ENCODE measurements around the gene TECPR2. TPM values are rescaled to one million over a fixed set of nuclear protein-coding genes. Genes with fewer than 3 reads are reported as not detected.

TECPR2 gene
- total and polyA plus RNA-seq, 2 of the 13 experiments (the other 11 are each of a cell fraction or from before 2014, with no cell fraction given) = 3.5 to 5.7 TPM

DNA sequence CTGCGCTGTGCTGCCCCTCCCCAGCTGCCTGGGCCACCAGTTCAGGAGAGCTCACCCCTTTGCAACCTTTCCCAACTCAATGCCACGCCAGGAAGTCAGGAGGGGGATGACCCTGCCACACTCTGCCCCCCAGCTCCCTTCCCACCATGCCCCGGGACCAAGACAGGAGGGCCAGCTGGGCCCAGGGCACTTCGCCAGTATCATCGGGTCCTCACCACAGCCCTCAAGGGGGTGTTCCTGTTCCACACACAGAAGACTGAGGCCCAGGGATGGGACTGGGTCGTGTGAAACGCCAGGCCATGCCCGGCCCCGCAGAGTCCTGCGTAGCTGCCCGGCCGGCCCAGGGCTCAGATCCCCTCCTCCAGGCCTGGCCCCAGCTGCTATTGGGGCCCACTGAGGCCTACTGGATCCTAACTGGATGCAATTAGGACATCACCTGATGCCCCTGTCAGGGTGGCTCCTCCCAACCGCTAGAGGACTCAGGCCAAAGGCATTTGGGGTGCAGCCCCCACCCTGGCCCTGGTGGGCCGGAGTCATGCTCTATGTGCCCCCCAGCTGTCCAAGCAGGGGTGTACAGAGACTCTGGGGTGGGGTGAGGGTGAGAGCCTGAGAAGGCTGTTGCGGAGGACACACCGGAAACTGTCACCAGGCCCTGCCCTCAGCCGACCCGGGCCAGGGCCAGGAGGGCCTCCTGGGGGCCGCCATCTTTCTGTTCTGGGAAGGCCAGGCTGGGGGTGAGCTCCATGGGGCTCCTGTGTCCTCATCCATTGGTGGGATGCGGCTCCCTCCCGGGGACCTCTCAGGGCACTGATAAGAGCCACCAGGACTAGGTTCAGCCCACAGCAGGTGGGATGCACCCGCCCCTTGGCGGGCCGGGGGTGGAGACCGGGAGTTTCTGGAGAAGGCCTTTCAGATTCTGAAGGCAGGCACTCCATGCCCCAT is 176.1 kb downstream of the TECPR2 start (continued):
- no peak; the same call in 1 of the 2 replicates for TF ChIP-seq ZNF772 (CRISPR knock-in tag; IDR thresholded peaks at IDR 0.05)
- TF ChIP-seq RCOR2 (CRISPR knock-in tag; IDR thresholded peaks at IDR 0.05) = no peak; the same call in 1 of the 2 replicates
- no peak for TF ChIP-seq MAFG (CRISPR knock-in tag; IDR thresholded peaks at IDR 0.05)
- peak; percentile 64 for TF ChIP-seq AGO2 (optimal IDR thresholded peaks at IDR 0.05; ENCODE audit: low read depth, low read length)
- peak; percentile 87; the same call in 1 of the 2 replicates for TF ChIP-seq TFAP4 (IDR thresholded peaks at IDR 0.05; ENCODE audit: borderline replicate concordance, low read depth)
- TF ChIP-seq ZNF768 (CRISPR knock-in tag; IDR thresholded peaks at IDR 0.05) = no peak
- TF ChIP-seq MTF1 (CRISPR knock-in tag; IDR thresholded peaks at IDR 0.05) = peak; percentile 37; the same call in 1 of the 2 replicates
- no peak for TF ChIP-seq ZNF382 (CRISPR knock-in tag; IDR thresholded peaks at IDR 0.05; ENCODE audit: borderline replicate concordance)
- TF ChIP-seq ZNF780A (CRISPR knock-in tag; IDR thresholded peaks at IDR 0.05) = no peak
- TF ChIP-seq HOXA5 (CRISPR knock-in tag; IDR thresholded peaks at IDR 0.05) = peak; percentile 78
- no peak for TF ChIP-seq ZFP36L1 (CRISPR knock-in tag; IDR thresholded peaks at IDR 0.05)
- TF ChIP-seq HCFC1 (IDR thresholded peaks at IDR 0.05; ENCODE audit: low read depth, low read length) = peak; percentile 30; the same call in 1 of the 2 replicates
- 0 out of 2 replicates have a peak, but pooled peaks have one; percentile 63 for TF ChIP-seq ZNF234 (CRISPR knock-in tag; conservative IDR thresholded peaks at IDR 0.05)
- TF ChIP-seq, protein P1, sequence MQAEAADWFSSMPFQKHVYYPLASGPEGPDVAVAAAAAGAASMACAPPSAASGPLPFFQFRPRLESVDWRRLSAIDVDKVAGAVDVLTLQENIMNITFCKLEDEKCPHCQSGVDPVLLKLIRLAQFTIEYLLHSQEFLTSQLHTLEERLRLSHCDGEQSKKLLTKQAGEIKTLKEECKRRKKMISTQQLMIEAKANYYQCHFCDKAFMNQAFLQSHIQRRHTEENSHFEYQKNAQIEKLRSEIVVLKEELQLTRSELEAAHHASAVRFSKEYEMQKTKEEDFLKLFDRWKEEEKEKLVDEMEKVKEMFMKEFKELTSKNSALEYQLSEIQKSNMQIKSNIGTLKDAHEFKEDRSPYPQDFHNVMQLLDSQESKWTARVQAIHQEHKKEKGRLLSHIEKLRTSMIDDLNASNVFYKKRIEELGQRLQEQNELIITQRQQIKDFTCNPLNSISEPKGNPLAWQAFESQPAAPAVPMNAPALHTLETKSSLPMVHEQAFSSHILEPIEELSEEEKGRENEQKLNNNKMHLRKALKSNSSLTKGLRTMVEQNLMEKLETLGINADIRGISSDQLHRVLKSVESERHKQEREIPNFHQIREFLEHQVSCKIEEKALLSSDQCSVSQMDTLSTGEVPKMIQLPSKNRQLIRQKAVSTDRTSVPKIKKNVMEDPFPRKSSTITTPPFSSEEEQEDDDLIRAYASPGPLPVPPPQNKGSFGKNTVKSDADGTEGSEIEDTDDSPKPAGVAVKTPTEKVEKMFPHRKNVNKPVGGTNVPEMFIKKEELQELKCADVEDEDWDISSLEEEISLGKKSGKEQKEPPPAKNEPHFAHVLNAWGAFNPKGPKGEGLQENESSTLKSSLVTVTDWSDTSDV (CRISPR knock-in tag; IDR thresholded peaks at IDR 0.05) = no peak
- no peak for TF ChIP-seq MBD4 (IDR thresholded peaks at IDR 0.05; ENCODE audit: borderline replicate concordance, low read length)
- no peak for TF ChIP-seq MAFK (conservative IDR thresholded peaks at IDR 0.05 in 1 of 2, IDR thresholded peaks at IDR 0.05 in 1 of 2; ENCODE audit: low read length in 2 of 2)
- no peak for TF ChIP-seq KLF6 (CRISPR knock-in tag; IDR thresholded peaks at IDR 0.05)
- TF ChIP-seq, protein P2, sequence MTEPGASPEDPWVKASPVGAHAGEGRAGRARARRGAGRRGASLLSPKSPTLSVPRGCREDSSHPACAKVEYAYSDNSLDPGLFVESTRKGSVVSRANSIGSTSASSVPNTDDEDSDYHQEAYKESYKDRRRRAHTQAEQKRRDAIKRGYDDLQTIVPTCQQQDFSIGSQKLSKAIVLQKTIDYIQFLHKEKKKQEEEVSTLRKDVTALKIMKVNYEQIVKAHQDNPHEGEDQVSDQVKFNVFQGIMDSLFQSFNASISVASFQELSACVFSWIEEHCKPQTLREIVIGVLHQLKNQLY (CRISPR knock-in tag; IDR thresholded peaks at IDR 0.05) = no peak
- TF ChIP-seq ZNF646 (CRISPR knock-in tag; IDR thresholded peaks at IDR 0.05) = no peak
